Measurements from ENCODE around the gene PLXNA1. TPM values are rescaled to one million over a fixed set of nuclear protein-coding genes. Genes with fewer than 3 reads are reported as not detected.

The PLXNA1 gene
- total and polyA plus RNA-seq, 2 experiments from 2014 or later: 11.0 to 73.5 TPM

DNA sequence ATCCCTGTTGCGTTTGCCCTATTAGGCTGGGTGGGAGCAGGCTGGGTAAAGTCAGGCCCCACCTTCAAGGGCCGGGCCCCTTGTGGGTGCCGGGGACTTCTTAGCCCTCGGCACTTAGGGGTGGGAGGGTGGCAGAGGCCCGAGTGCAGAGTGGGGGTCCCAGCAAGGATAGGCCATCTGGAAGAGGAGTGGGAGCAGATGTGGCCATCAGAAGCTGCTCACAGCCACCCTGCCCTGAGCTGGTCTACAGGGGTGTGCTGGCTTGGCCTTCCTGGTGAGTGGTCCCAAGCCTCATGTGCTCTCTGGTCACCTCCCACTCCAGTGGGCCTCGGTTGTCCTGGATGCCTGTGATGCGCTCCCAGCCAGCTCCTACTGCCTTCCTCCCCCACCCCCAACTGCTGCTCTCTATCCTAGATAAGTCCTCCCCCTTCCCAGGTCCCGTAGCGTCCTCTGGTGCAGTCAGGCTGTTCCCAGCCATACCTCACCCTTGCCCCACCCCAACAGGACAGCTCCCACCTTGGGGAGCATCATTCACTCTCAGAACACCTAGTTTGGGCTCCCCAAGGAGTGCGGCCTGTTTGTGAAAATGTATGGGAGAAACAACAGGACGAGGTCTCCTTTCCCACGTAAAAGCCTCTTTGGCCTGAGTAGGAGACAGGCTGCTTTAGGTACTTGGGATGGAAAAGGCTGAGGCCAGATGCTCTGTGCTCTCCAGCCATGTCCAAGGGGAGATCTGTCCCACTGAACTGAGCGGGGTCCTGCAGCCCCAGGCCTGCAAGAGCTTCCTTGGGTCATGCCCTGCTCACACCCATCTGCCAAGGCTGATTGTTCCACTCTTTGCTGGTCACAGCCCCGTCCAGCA is 24.9 kb upstream of the PLXNA1 start (continued):
- TF ChIP-seq, protein P1, sequence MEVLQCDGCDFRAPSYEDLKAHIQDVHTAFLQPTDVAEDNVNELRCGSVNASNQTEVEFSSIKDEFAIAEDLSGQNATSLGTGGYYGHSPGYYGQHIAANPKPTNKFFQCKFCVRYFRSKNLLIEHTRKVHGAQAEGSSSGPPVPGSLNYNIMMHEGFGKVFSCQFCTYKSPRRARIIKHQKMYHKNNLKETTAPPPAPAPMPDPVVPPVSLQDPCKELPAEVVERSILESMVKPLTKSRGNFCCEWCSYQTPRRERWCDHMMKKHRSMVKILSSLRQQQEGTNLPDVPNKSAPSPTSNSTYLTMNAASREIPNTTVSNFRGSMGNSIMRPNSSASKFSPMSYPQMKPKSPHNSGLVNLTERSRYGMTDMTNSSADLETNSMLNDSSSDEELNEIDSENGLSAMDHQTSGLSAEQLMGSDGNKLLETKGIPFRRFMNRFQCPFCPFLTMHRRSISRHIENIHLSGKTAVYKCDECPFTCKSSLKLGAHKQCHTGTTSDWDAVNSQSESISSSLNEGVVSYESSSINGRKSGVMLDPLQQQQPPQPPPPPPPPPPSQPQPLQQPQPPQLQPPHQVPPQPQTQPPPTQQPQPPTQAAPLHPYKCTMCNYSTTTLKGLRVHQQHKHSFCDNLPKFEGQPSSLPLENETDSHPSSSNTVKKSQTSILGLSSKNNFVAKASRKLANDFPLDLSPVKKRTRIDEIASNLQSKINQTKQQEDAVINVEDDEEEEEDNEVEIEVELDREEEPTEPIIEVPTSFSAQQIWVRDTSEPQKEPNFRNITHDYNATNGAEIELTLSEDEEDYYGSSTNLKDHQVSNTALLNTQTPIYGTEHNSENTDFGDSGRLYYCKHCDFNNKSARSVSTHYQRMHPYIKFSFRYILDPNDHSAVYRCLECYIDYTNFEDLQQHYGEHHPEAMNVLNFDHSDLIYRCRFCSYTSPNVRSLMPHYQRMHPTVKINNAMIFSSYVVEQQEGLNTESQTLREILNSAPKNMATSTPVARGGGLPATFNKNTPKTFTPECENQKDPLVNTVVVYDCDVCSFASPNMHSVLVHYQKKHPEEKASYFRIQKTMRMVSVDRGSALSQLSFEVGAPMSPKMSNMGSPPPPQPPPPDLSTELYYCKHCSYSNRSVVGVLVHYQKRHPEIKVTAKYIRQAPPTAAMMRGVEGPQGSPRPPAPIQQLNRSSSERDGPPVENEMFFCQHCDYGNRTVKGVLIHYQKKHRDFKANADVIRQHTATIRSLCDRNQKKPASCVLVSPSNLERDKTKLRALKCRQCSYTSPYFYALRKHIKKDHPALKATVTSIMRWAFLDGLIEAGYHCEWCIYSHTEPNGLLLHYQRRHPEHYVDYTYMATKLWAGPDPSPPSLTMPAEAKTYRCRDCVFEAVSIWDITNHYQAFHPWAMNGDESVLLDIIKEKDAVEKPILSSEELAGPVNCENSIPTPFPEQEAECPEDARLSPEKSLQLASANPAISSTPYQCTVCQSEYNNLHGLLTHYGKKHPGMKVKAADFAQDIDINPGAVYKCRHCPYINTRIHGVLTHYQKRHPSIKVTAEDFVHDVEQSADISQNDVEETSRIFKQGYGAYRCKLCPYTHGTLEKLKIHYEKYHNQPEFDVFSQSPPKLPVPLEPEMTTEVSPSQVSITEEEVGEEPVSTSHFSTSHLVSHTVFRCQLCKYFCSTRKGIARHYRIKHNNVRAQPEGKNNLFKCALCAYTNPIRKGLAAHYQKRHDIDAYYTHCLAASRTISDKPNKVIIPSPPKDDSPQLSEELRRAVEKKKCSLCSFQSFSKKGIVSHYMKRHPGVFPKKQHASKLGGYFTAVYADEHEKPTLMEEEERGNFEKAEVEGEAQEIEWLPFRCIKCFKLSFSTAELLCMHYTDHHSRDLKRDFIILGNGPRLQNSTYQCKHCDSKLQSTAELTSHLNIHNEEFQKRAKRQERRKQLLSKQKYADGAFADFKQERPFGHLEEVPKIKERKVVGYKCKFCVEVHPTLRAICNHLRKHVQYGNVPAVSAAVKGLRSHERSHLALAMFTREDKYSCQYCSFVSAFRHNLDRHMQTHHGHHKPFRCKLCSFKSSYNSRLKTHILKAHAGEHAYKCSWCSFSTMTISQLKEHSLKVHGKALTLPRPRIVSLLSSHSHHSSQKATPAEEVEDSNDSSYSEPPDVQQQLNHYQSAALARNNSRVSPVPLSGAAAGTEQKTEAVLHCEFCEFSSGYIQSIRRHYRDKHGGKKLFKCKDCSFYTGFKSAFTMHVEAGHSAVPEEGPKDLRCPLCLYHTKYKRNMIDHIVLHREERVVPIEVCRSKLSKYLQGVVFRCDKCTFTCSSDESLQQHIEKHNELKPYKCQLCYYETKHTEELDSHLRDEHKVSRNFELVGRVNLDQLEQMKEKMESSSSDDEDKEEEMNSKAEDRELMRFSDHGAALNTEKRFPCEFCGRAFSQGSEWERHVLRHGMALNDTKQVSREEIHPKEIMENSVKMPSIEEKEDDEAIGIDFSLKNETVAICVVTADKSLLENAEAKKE (CRISPR knock-in tag; IDR thresholded peaks at IDR 0.05): no peak
- TF ChIP-seq ZNF331 (CRISPR knock-in tag; IDR thresholded peaks at IDR 0.05; ENCODE audit: low read depth): no peak
- TF ChIP-seq CREB1 (CRISPR knock-in tag; IDR thresholded peaks at IDR 0.05; ENCODE audit: low read depth): no peak
- no peak for TF ChIP-seq EZH2phosphoT487 (IDR thresholded peaks at IDR 0.05; ENCODE audit: unreplicated experiment)
- no peak for TF ChIP-seq POLR2AphosphoS5 (IDR thresholded peaks at IDR 0.05; ENCODE audit: low read depth)

DNA sequence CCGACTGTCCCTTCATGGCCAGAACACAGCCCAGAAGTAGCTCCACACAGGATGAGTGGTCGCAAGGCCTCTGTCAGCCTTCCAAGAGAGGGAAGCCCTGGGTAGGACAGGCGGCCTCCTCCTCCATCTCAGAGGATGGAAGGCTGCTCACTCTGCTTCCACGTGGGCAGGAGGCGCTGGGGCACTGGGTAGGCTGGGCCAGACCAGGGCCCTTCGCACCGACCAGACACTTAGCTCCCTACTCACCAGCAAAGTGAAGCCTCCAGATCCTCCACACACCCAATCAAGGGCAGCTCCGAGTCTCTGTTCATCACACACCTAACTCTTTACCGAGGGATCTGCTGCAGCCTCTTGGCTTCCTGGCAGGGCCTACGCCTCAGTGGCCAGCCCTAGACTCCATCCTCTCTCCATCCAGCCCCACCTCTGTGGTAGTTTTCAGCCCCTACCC is 24.3 kb upstream of the PLXNA1 start:
- no peaks in the 10 kb centered on the region for H3K36me3 ChIP-seq (ENCODE audit: insufficient read depth)
- no peaks in the 10 kb centered on the region; the same call in 1 of the 2 replicates for H4K20me1 ChIP-seq (replicated peaks; ENCODE audit: insufficient read depth)
- H3K4me3 ChIP-seq: no peak overlapping the region
- H3K4me2 ChIP-seq: no peak overlapping the region
- Mint-ChIP-seq H3K36me3 (ENCODE audit: low read depth) (no peaks in the 10 kb centered on the region), H3K4me1 (peaks cover 15% of the 10 kb centered on the region), H3K9me3 (no peaks in the 10 kb centered on the region; the same call in 2 of the 3 replicates), H3K4me3 (no peak overlapping the region), H3K27ac (no peak overlapping the region), H3K27me3 (ENCODE audit: insufficient read depth, low read depth, poor library complexity) (peaks cover 20% of the 10 kb centered on the region)
- no peak overlapping the region for H2AFZ ChIP-seq
- H3K27me3 ChIP-seq (ENCODE audit: insufficient read depth): no peaks in the 10 kb centered on the region
- no peak overlapping the region for H3K27ac ChIP-seq (ENCODE audit: low read depth)
- DNase-seq (ENCODE audit: low spot score) (no peak), ATAC-seq (no peak)
- TF ChIP-seq EZH2phosphoT487 (IDR thresholded peaks at IDR 0.05; ENCODE audit: unreplicated experiment) (no peak), JUNB (IDR thresholded peaks at IDR 0.05; ENCODE audit: unreplicated experiment) (no peak), NANOG (IDR thresholded peaks at IDR 0.05; ENCODE audit: borderline replicate concordance) (no peak), CREB1 (CRISPR knock-in tag; IDR thresholded peaks at IDR 0.05; ENCODE audit: low read depth) (no peak)
- TF ChIP-seq, protein P1 (CRISPR knock-in tag; IDR thresholded peaks at IDR 0.05): no peak
- H3K9me2 ChIP-seq (ENCODE audit: insufficient read depth): no peaks in the 10 kb centered on the region
- H3F3A ChIP-seq (replicated peaks; ENCODE audit: low read depth): no peaks in the 10 kb centered on the region
- no peaks in the 10 kb centered on the region for H3K79me2 ChIP-seq (replicated peaks; ENCODE audit: insufficient read depth)
- H3K4me1 ChIP-seq (ENCODE audit: insufficient read depth): no peaks in the 10 kb centered on the region

Data from GM23338 (cell line).